Measurements from ENCODE around the gene SAP130. TPM values are rescaled to one million over a fixed set of nuclear protein-coding genes. Genes with fewer than 3 reads are reported as not detected.

SAP130 gene
- total RNA-seq: 20.1 TPM
- long read RNA-seq, partial matches to known transcripts: 3 of 5 reads
- long read RNA-seq, other reads (novel, unspliced or antisense): 2 of 5 reads

- Histone ChIP-seq H3K4me1 (peaks cover 15% of the 10 kb centered on the region), H3K4me3 (peak within 1 kb of the TSS; percentile 97), H3K9me3 (no peaks in the 10 kb centered on the region), H3K27me3 (ENCODE audit: low read depth) (no peaks in the 10 kb centered on the region), H3K27ac (peak within 1 kb of the TSS; percentile 94), H3K36me3 (no peaks in the 10 kb centered on the region)
- ATAC-seq (peak; percentile 96 to 97), DNase-seq (peak; percentile 99)
- intact Hi-C loops (cut with DNase I): no loop called here
- TF ChIP-seq CTCF (IDR thresholded peaks at IDR 0.05): no peak
These were observed at the start of gene SAP130 for GRCh38 chr2:128027801-128028667. Gene SAP130 (minus strand): TSS chr2:128028059. CDS start chr2:128026292, 1,767 bp downstream.

- Histone ChIP-seq H3K9me3 (no peaks in the 10 kb centered on the region), H3K36me3 (no peaks in the 10 kb centered on the region), H3K27me3 (ENCODE audit: low read depth) (no peaks in the 10 kb centered on the region), H3K4me1 (no peaks in the 10 kb centered on the region), H3K4me3 (no peak overlapping the region), H3K27ac (no peak overlapping the region)
- no peak for TF ChIP-seq CTCF (IDR thresholded peaks at IDR 0.05)
- DNase-seq: no peak
- intact Hi-C loops (cut with DNase I): no loop called here
- ATAC-seq: no peak
These were observed 48.7 kb upstream of the SAP130 start for GRCh38 chr2:128076461-128077106.

GRCh38 chr2:128073278-128073677 lies 45.4 kb upstream of the SAP130 start:
- no peak for TF ChIP-seq CTCF (IDR thresholded peaks at IDR 0.05)
- ATAC-seq (no peak), DNase-seq (no peak)
- H3K27ac ChIP-seq: no peak overlapping the region
- no peaks in the 10 kb centered on the region for H3K36me3 ChIP-seq
- no peaks in the 10 kb centered on the region for H3K9me3 ChIP-seq
- intact Hi-C loops (cut with DNase I): no loop called here
- no peaks in the 10 kb centered on the region for H3K27me3 ChIP-seq (ENCODE audit: low read depth)
- no peaks in the 10 kb centered on the region for H3K4me1 ChIP-seq
- no peak overlapping the region for H3K4me3 ChIP-seq

GRCh38 chr2:128069769-128070168 lies 41.9 kb upstream of the SAP130 start:
- Histone ChIP-seq H3K36me3 (no peaks in the 10 kb centered on the region), H3K9me3 (no peaks in the 10 kb centered on the region), H3K4me1 (no peaks in the 10 kb centered on the region), H3K27ac (no peak overlapping the region), H3K4me3 (no peak overlapping the region), H3K27me3 (ENCODE audit: low read depth) (no peaks in the 10 kb centered on the region)
- DNase-seq (no peak), ATAC-seq (no peak)
- intact Hi-C loops (cut with DNase I): no loop called here
- TF ChIP-seq CTCF (IDR thresholded peaks at IDR 0.05): no peak

GRCh38 chr2:128064353-128064752 lies 36.5 kb upstream of the SAP130 start:
- Histone ChIP-seq H3K9me3 (no peaks in the 10 kb centered on the region), H3K27ac (no peak overlapping the region), H3K27me3 (ENCODE audit: low read depth) (no peaks in the 10 kb centered on the region), H3K4me3 (no peak overlapping the region), H3K36me3 (no peaks in the 10 kb centered on the region), H3K4me1 (no peaks in the 10 kb centered on the region)
- DNase-seq (no peak), ATAC-seq (no peak)
- intact Hi-C loops (cut with DNase I): no loop called here
- TF ChIP-seq CTCF (IDR thresholded peaks at IDR 0.05): no peak

Data from lower lobe of right lung (tissue), 2 donors.